Stimulated activated naive CD8-positive, alpha-beta T cell treated with anti-CD3 and anti-CD28 coated beads, Interleukin-15, amount 100 ng/mL, for 72 hours (primary cell): ENCODE measurements around the gene MXD4.

Source experiments
- ATAC-seq: fragments of 150-1000 bp; cut with Tn5 transposase; 2 replicates; pipeline ENCODE4 v1.10.0; 2021; ENCODE audit warnings: mild to moderate bottlenecking, moderate library complexity
- DNase-seq, 2 donors: peaks; one replicate each; pipeline ENCODE4 v3.0.0; 2021 to 2022
- H3K27ac Mint-ChIP-seq, 2 donors: one replicate each; pipeline ENCODE4 v1.8.0; 2022; ENCODE audit warnings: mild to moderate bottlenecking in 2 of 2, mixed read lengths in 2 of 2, moderate library complexity in 2 of 2
- H3K27me3 Mint-ChIP-seq: one replicate; pipeline ENCODE4 v1.8.0; 2022; ENCODE audit warnings: mixed read lengths
- H3K4me1 Mint-ChIP-seq: one replicate; pipeline ENCODE4 v1.8.0; 2022; ENCODE audit warnings: mild to moderate bottlenecking, mixed read lengths
- H3K4me3 Mint-ChIP-seq, 2 donors: one replicate each; pipeline ENCODE4 v1.8.0; 2022; ENCODE audit warnings: mild to moderate bottlenecking in 2 of 2, mixed read lengths in 2 of 2, moderate library complexity in 1 of 2
- H3K9me3 Mint-ChIP-seq, 2 donors: one replicate each; pipeline ENCODE4 v1.8.0; 2022; ENCODE audit warnings: mixed read lengths in 2 of 2

MXD4 gene

DNA sequence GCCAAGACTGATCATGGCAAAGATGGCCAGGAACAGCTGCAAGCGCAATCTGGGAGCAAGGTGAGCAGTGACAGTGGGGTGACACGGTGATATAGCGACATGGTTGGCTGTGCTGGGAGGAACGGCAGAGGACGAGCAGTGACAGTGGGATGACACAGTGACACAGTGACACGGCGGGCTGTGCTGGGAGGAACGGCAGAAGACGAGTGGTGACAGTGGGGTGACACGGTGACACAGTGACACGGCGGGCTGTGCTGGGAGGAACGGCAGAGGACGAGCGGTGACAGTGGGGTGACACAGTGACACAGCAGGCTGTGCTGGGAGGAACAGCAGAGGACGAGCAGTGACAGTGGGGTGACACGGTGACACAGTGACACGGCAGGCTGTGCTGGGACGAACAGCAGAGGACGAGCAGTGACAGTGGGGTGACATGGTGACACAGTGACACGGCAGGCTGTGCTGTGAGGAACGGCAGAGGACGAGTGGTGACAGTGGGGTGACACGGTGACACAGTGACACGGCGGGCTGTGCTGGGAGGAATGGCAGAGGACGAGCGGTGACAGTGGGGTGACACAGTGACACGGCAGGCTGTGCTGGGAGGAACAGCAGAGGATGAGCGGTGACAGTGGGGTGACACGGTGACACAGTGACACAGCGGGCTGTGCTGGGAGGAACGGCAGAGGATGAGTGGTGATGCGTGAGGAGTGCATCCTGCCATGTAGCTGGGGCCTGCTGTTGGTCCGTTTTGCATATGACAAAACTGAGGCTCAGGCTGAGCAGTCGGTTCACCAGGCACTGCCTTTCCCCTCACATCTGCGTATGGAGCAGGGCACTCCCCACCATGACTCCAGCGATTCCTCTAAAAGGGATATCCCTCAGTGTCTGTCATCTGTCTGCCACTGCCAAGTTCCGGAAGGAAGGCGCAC, 36.0 kb upstream of the MXD4 start:
- Mint-ChIP-seq H3K27ac (peak overlapping the region; percentile 64 to 74), H3K9me3 (peaks cover 0 to 7% of the 10 kb centered on the region in 2 donors), H3K4me3 (peak overlapping the region; percentile 40 to 69), H3K27me3 (peaks cover 8% of the 10 kb centered on the region), H3K4me1 (peaks cover 43% of the 10 kb centered on the region)
- peak; percentile 41 for ATAC-seq
- no peak for DNase-seq

DNA sequence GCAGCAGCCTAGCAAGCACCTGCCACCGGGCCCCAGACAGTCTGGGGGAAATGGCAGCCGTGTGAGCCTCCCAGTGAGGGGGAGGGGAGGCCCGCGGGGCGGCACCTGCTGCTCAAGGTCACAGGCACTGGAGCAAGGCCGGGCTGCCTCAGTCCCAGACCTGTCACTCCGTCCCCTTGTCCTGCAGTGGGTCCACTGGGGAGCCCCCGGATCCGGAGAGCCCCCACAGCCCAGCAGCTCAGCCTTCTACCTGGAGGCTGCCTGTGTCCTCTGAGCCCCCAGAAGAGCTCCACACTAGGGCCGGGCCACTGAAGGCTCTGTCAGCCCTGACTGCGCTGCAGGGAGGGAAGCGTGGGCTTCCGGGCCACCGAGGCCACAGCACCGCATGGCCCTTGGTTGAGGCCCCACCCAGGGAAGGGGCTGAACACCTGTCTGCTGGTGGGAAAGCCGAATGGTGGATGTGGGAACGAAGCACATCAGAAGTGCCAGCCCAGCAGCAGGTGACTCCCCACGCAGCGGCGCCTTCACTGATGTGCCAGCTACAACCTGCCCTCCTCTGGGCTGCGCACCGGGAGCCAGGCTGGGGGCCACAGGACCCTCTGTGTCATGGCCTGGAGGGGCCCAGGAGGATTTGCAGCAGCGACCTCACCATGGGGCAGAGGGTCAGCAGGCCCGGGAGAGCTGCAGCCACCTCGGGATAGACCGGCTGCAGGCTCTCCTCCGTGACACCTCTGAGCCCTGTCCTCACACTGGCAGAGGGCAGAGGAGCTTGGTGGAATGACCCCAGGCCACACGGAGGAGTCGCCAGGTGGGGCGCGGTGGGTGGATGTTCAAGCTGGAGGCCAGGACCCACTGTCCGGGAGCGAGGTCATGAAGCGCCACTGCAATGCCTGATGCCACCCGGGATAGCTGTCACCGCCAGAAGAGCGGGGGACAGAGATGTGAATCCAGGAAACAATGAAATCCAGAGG, 35.0 kb upstream of the MXD4 start:
- peak overlapping the region; percentile 38 to 74 for H3K27ac Mint-ChIP-seq
- ATAC-seq, result peak; percentile 67
- H3K9me3 Mint-ChIP-seq, result peaks cover 0 to 7% of the 10 kb centered on the region in 2 donors
- H3K4me3 Mint-ChIP-seq, result peak overlapping the region; percentile 40 to 69
- DNase-seq, result no peak
- peaks cover 8% of the 10 kb centered on the region for H3K27me3 Mint-ChIP-seq
- peaks cover 46% of the 10 kb centered on the region for H3K4me1 Mint-ChIP-seq

DNA sequence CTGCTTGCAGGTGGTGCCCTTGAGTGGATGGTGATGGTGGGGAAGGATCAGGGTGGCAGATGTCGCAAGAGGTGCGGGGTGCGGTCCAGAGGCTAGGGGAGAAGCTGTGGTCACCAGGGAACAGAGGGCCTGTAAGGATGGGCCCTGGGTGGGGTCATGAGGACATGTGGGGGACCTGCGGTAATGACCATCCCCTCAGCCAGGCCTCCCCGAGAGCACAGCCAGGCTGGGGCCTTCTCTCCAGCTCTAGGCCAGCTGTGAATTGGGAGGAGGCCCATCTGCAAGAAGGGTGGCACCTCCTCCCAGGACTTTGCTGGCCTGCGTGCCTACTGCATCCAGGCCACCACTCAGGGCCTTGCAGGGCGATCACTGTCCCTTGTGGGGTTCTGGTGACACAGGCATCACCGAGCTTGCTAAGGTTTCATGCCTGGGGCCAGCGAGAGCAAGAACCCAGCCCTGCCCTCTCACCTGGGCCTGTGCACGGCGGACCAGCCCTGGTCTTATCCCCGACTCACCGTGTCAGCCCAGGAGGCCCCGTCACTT, 34.1 kb upstream of the MXD4 start:
- Mint-ChIP-seq H3K4me3 (no peak overlapping the region), H3K4me1 (peaks cover 56% of the 10 kb centered on the region), H3K27me3 (peaks cover 8% of the 10 kb centered on the region), H3K9me3 (peaks cover 0 to 7% of the 10 kb centered on the region in 2 donors), H3K27ac (peak overlapping the region; percentile 62 to 68)
- ATAC-seq (no peak), DNase-seq (no peak)

DNA sequence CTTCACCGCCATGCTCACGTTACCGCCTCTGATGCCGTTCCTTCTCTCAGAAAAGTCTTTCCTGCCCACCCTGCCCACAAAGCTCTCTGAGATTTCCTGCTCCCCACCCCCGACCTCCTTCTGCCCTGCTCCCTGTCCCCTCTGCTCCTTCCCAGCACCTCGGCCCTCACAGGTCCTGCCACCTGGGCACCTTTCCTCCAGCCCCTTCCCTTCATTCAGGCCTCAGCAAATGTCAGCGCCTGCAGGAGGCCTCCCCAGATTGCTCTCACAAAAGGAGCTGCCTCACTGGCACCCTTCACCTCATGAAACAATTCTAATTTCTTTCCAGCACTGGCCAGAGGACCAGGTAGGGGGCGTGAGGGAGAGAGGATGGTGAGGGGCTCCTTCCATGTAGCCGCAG, 33.6 kb upstream of the MXD4 start:
- Mint-ChIP-seq H3K27me3 (peaks cover 8% of the 10 kb centered on the region), H3K9me3 (peaks cover 0 to 7% of the 10 kb centered on the region in 2 donors), H3K4me1 (peaks cover 60% of the 10 kb centered on the region), H3K27ac (peak overlapping the region; percentile 62 to 66), H3K4me3 (peak overlapping the region in 1 of 2 donors; percentile 20)
- DNase-seq, result peak in 1 of 2 donors; percentile 9
- no peak for ATAC-seq

DNA sequence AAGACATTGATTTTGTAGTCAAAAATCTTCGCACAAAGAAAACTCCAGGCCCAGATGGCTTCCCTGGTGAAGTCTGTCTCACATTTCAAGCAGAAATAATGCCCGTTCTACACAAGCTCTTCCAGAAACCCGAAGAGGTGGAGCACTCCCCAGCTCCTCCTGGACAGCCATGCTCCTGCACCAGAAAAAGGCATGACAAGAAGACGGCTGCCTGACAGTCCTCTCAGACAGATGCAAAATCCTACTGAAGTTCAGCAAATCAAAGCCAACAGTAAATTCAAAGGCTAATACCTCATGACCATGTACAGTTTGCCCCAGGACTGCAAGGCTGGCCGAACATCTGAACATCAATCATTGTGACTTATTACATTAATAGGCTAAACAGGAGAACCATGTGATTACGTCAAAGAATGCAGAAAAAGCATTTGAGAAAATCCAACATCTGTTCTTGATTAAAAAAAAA, 30.8 kb upstream of the MXD4 start:
- no peaks in the 10 kb centered on the region for H3K9me3 Mint-ChIP-seq
- DNase-seq (peak in 1 of 2 donors; percentile 2), ATAC-seq (no peak)
- peaks cover 7% of the 10 kb centered on the region for H3K27me3 Mint-ChIP-seq
- H3K4me3 Mint-ChIP-seq, result no peak overlapping the region
- no peak overlapping the region for H3K27ac Mint-ChIP-seq
- peaks cover 68% of the 10 kb centered on the region for H3K4me1 Mint-ChIP-seq

DNA sequence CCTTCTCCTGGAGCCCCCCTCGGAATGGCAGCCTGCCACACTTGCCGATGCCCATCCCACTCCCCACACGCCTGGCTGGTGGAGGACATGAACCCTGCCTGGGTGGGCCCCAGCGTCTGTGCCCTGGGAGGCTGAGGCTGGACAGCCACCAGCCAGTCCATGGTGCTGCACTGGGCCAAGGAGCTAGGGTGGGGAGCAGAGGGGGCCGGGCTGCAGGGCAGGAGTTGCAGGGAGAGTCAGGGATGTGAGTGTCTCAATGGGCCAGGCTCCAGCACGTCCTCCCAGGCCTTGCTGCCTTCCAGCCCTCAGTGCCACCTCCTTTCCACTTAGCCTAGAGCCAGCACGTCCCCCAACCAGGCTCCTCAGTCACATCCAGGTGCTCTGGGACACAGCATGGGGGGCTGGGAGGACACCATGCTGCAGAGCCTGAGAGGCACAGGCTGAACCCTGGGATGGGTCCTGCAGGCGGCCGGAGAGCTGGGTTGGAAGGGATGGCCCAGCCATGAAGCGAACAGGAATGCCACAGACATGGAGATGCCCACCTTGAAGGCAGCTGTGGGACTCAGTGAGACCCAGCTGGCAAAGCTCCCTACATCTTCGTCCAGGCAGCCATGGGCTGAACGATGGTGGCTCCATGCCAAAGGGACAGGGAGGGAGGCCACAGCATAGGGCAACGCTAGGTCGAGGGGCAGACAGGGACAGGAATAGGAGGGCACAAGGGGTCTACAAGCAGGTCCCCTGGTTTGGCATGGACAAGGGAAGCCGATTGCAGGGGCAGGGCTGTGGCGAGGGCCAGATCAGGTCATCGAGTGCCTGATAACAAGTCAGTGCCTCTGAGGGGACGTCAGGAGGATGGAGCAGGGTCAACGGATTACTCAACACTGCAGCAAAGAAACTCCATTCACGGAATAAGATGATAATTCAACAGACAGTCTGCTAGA, 30.1 kb upstream of the MXD4 start:
- no peak for ATAC-seq
- Mint-ChIP-seq H3K9me3 (no peaks in the 10 kb centered on the region), H3K4me3 (no peak overlapping the region), H3K4me1 (peaks cover 61% of the 10 kb centered on the region), H3K27ac (no peak overlapping the region), H3K27me3 (peaks cover under 1% of the 10 kb centered on the region)
- peak in 1 of 2 donors; percentile 7 for DNase-seq

DNA sequence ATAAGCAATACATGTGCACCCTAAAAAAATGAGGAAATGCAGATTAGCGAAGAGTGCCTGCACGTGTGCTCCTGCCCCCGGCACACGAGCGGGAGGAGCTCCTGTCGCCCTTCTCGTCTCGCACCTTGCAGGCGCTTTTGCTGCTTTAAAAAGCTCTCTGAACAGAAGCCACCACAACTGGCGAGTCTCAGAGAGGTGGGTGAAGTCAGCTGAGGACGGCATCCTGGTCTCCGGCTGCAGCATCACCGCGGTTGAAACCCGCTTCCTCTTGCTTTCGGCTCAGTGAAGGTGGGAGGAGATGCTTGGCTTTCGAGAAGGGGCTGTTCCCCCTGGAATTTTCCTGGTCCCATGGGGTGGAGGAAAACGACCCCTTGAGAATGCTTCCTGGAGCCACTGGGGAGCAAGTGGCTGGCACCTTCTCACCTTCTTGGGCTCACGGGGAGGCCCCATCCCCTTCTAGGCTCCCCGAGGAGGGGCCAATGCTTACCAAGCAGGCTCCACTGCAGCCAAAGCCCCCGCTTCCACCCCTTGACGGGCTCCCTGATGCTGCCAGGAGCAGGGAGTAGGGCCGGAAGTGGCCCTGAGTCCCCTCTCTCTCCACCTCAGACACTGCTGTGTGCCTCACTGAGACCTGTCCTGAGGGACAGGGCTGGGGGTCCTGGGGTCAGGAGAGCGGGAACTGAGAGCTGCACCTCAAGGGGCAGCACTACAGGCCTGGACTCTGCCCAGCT, 29.2 kb upstream of the MXD4 start:
- peaks cover 53% of the 10 kb centered on the region for H3K4me1 Mint-ChIP-seq

DNA sequence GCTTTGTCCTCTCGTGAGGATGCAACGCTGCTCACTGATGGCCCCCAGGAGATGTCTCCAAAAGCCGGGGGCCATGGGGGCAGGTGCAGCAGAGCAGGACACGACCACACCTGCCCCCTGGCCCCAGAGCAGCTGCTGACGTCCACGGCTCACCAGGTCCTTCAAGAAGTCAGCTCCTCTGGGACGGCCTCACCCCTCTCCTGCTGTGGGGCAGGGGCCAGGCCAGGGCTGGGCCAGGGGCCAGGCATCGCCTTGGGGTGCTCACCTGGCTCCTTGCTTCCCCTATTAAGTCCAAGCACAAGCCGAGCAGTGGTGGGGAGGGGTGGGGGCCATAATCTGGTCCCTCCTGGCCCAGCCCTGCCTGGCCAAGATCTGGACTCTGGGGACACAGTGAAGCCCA, 28.6 kb upstream of the MXD4 start:
- ATAC-seq, result peak; percentile 16
- H3K4me3 Mint-ChIP-seq, result peak overlapping the region; percentile 75 to 86
- H3K9me3 Mint-ChIP-seq, result no peaks in the 10 kb centered on the region
- peaks cover 50% of the 10 kb centered on the region for H3K4me1 Mint-ChIP-seq
- H3K27ac Mint-ChIP-seq, result peak overlapping the region in 1 of 2 donors; percentile 95
- H3K27me3 Mint-ChIP-seq, result no peaks in the 10 kb centered on the region
- peak in 1 of 2 donors; percentile 7 for DNase-seq

More for the DNA sequence above, 29.2 kb upstream of the MXD4 start:
- Mint-ChIP-seq H3K27ac (peak overlapping the region in 1 of 2 donors; percentile 95), H3K4me3 (peak overlapping the region; percentile 75 to 86), H3K9me3 (no peaks in the 10 kb centered on the region), H3K27me3 (no peaks in the 10 kb centered on the region)
- ATAC-seq (peak; percentile 87), DNase-seq (peak; percentile 46 to 58)

DNA sequence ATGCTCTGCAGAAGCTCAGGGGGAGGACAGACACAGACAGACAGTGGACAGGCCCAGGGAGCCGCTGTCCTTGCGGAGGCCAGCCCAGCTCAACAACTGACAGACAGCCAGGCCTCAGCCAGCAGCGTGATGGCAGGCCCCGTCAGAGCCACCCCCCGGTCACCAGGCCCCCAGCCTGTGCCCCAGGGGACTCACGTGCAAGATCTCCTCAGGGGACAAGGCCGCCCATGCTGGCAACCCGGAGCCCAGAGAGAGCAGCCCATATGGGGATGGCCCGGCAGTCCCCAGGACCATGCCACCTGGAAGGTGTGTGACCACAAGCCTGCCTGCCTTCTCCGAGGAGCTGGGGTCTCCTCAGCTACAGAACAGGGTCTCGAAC, 28.0 kb upstream of the MXD4 start:
- ATAC-seq, result no peak
- H3K9me3 Mint-ChIP-seq, result no peaks in the 10 kb centered on the region
- no peaks in the 10 kb centered on the region for H3K27me3 Mint-ChIP-seq
- peak overlapping the region; percentile 47 to 49 for H3K4me3 Mint-ChIP-seq
- H3K4me1 Mint-ChIP-seq, result peaks cover 50% of the 10 kb centered on the region
- DNase-seq, result peak in 1 of 2 donors; percentile 8
- H3K27ac Mint-ChIP-seq, result no peak overlapping the region

DNA sequence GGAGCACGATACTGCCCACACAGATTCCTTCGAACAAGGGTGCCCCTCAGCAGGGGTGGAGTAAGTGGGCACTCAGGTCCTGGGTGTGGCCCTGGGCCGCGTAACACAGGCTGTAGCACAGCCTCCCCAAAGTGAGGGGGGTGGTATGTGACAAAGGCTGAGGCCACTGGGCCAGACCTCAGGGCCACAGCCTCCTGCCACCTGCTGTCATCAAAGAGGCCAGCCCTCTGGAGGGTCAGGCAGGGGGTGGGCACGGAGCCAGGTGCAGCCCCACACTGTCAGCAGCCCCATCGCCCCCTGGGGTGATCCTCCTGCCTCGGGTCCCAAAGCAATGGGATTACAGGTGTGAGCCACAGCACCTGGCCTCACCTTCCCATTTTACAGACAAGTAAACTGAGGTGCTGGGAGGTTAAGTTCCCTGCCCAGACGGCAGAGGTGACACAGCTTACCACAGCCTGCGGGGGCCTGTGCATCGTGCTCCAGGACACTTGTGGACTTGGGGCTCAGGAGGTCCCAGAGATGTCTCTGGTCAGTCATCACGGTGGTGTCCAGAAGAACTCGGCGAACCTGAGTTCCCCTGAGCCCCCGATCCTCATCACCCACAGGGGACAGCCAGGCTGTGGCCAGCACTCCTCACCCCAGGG, 27.5 kb upstream of the MXD4 start:
- Mint-ChIP-seq H3K4me1 (peaks cover 50% of the 10 kb centered on the region), H3K4me3 (no peak overlapping the region), H3K27ac (no peak overlapping the region), H3K9me3 (no peaks in the 10 kb centered on the region), H3K27me3 (no peaks in the 10 kb centered on the region)
- DNase-seq (peak in 1 of 2 donors; percentile 7), ATAC-seq (no peak)

DNA sequence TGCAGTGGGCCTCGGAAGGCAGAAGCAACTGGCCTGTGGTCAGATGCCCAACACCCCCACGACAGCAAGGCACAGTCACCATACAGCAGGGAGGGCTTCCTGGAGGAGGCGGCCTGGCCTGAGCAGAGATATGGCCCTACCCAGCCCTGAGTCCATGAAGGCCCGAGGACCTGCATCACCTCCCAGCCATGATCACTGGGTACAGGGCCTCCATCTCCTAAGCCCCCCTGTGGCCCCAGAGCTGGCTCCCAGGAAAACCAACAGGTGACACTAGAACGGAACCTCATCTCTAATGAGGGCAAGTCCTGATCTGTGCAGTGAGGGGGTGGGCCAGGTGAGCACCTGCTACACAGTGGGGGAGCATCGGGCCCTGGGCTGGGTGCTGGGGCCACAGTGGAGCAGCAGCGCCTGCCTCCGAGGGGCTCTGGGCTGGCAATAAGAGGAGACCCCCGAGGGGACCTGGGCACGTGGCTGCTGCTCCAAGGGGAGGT, 26.2 kb upstream of the MXD4 start:
- Mint-ChIP-seq H3K9me3 (peaks cover 2 to 6% of the 10 kb centered on the region in 2 donors), H3K4me1 (peaks cover 49% of the 10 kb centered on the region), H3K27me3 (no peaks in the 10 kb centered on the region), H3K4me3 (no peak overlapping the region), H3K27ac (no peak overlapping the region)
- no peak for DNase-seq
- ATAC-seq, result no peak

DNA sequence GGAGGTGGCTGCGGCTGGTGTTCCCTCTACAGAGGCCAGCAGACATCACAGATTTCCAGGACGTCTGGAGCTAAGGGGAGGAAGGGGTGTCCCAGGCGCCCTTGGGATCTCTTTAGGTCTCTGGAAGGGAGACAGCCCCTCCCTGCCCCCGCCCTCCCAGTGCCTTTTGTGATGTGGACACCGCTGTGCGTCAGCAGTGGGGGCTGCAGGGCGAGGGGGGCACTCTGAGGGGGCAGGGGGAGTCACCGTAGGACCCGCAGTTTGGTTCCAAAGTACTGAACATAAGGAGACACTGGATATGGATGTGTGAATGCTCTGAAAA, 25.6 kb upstream of the MXD4 start:
- Mint-ChIP-seq H3K4me1 (peaks cover 54% of the 10 kb centered on the region), H3K4me3 (no peak overlapping the region), H3K9me3 (peaks cover 5 to 7% of the 10 kb centered on the region in 2 donors), H3K27me3 (no peaks in the 10 kb centered on the region), H3K27ac (no peak overlapping the region)
- DNase-seq, result no peak
- no peak for ATAC-seq

DNA sequence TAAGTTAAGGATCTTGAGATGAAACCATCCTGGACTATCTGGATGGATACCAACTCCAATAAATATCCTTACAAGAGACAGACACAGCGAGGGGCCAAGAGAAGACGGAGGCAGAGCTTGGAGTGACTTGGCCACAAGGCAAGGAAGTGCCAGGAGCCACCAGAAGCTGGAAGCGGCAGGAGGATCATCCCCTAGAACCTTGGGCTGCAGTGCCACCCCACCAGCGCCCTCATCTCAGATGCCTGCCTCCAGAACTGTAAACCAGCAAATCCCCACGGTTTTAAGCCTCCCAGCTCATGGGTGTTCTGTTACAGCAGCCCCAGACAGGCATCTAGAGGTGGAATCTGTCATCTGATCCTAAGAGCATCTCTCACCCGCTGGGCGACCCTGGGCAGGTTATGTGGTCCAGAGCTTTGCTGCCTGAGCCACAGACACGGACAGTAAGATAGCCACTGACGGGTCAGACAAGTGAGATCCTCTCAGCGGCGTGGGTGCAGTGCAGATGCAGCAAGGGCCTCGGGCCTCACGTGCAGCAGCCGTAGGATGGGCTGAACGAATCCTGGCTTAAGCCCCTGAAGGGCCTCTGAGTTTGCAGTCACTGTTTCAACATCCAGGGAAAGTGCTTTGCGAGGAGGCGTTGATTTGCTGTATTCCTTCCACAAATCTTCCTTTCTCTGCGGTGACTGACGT, 25.1 kb upstream of the MXD4 start:
- no peak overlapping the region for H3K4me3 Mint-ChIP-seq
- H3K27ac Mint-ChIP-seq, result no peak overlapping the region
- no peaks in the 10 kb centered on the region for H3K27me3 Mint-ChIP-seq
- peaks cover 57% of the 10 kb centered on the region for H3K4me1 Mint-ChIP-seq
- H3K9me3 Mint-ChIP-seq, result peaks cover 5 to 7% of the 10 kb centered on the region in 2 donors
- ATAC-seq (no peak), DNase-seq (no peak)
